PC-3 (cell line): Measurements from ENCODE around the gene NHP2.

ENCODE experiments used
- CTCF ChIP-seq: fragments of 300-600 bp; sonication (generic); conservative IDR thresholded peaks from 2 replicates; pipeline ENCODE4 v1.5.1; 2017; ENCODE audit warnings: antibody characterized with exemption, low read depth, mild to moderate bottlenecking, low read length
- EZH2 ChIP-seq: fragments of 300-600 bp; sonication (generic); IDR thresholded peaks from one replicate; pipeline ENCODE4 v1.6.1; 2017; ENCODE audit warnings: antibody characterized with exemption, mild to moderate bottlenecking, low read length; ENCODE audit not compliant: unreplicated experiment
- EZH2phosphoT487 ChIP-seq: fragments of 300-600 bp; sonication (generic); IDR thresholded peaks from 2 replicates; pipeline ENCODE4 v1.6.1; 2018; ENCODE audit warnings: mild to moderate bottlenecking, antibody characterized with exemption, low read length, borderline replicate concordance

- no peak for TF ChIP-seq EZH2
- no peak for TF ChIP-seq CTCF
- TF ChIP-seq EZH2phosphoT487: no peak
Measured at GRCh38 chr5:178170455-178170854, 16.8 kb upstream of the NHP2 start.
